Measurements from ENCODE around the gene LARGE2.

- TF ChIP-seq CTCF (IDR thresholded peaks at IDR 0.05 in 2 of 3, conservative IDR thresholded peaks at IDR 0.05 in 1 of 3; ENCODE audit: borderline replicate concordance in 1 of 3, insufficient read depth in 1 of 3, low read depth in 2 of 3, low read length in 2 of 3) (no peak), POLR2AphosphoS5 (IDR thresholded peaks at IDR 0.05; ENCODE audit: low read depth, low read length) (no peak), YY1 (IDR thresholded peaks at IDR 0.05; ENCODE audit: extremely low read depth, insufficient replicate concordance, low read depth, low read length) (no peak), ZNF274 (IDR thresholded peaks at IDR 0.05; ENCODE audit: low read depth, low read length) (no peak), POLR2A (IDR thresholded peaks at IDR 0.05; ENCODE audit: borderline replicate concordance, extremely low read depth, insufficient read depth, insufficient read length) (no peak)
Observed at GRCh38 chr11:45910623-45911022, 11.8 kb upstream of the LARGE2 start.

Data from HCT116 (cell line).